ACC112 (cell line): Measurements from ENCODE around the gene RLF.
"Not testable (repeated sequence)": the region's sequence is repeated elsewhere in the genome, so short reads cannot be mapped to it uniquely, and the experiment has no call there.

Experiments
- H2AFZ ChIP-seq: fragments of 200-600 bp; sonication (generic); one replicate; pipeline ENCODE4 v1.6.0; 2017; ENCODE audit warnings: antibody characterized with exemption, low read length; ENCODE audit not compliant: unreplicated experiment
- H3K27ac ChIP-seq: fragments of 200-600 bp; sonication (generic); 2 replicates; pipeline ENCODE4 v1.5.1; 2014; ENCODE audit warnings: low read depth, mild to moderate bottlenecking, antibody characterized with exemption, low read length, moderate library complexity
- H3K27me3 ChIP-seq: fragments of 200-600 bp; sonication (generic); 2 replicates; pipeline ENCODE4 v1.6.1; 2014; ENCODE audit warnings: mild to moderate bottlenecking, antibody characterized with exemption, low read length, moderate library complexity, mixed read lengths; ENCODE audit not compliant: insufficient read depth
- H3K36me3 ChIP-seq: fragments of 200-600 bp; sonication (generic); 2 replicates; pipeline ENCODE4 v1.6.1; 2016; ENCODE audit warnings: mild to moderate bottlenecking, antibody characterized with exemption, low read length, moderate library complexity, mixed read lengths; ENCODE audit not compliant: insufficient read depth
- H3K4me1 ChIP-seq: fragments of 200-600 bp; sonication (generic); one replicate; pipeline ENCODE4 v1.6.1; 2016; ENCODE audit warnings: low read length, mixed read lengths; ENCODE audit not compliant: insufficient read depth, unreplicated experiment, control insufficient read depth
- H3K4me3 ChIP-seq: fragments of 200-600 bp; sonication (generic); 2 replicates; pipeline ENCODE4 v1.5.1; 2014; ENCODE audit warnings: mild to moderate bottlenecking, low read depth, low read length
- H3K79me2 ChIP-seq: fragments of 200-600 bp; sonication (generic); one replicate; pipeline ENCODE4 v1.6.0; 2016; ENCODE audit warnings: low read length; ENCODE audit not compliant: control insufficient read depth, unreplicated experiment, insufficient read depth

Gene RLF

GRCh38 chr1:40199126-40199525, 37.9 kb downstream of the RLF start:
- no peak overlapping the region for H2AFZ ChIP-seq
- no peak overlapping the region for H3K27ac ChIP-seq
- no peaks in the 10 kb centered on the region for H3K27me3 ChIP-seq
- H3K79me2 ChIP-seq, result peaks cover 8% of the 10 kb centered on the region
- no peak overlapping the region for H3K4me3 ChIP-seq
- no peaks in the 10 kb centered on the region for H3K4me1 ChIP-seq
- peaks cover 20% of the 10 kb centered on the region; the same call in 1 of the 2 replicates for H3K36me3 ChIP-seq

GRCh38 chr1:40204856-40205255, 43.7 kb downstream of the RLF start:
- no peak overlapping the region for H2AFZ ChIP-seq
- no peak overlapping the region for H3K27ac ChIP-seq
- H3K4me1 ChIP-seq, result no peaks in the 10 kb centered on the region
- H3K4me3 ChIP-seq, result no peak overlapping the region
- no peaks in the 10 kb centered on the region for H3K27me3 ChIP-seq
- H3K79me2 ChIP-seq, result peaks cover 15% of the 10 kb centered on the region
- peaks cover 29% of the 10 kb centered on the region for H3K36me3 ChIP-seq

- Histone ChIP-seq H3K27ac (no peak overlapping the region), H3K4me1 (no peaks in the 10 kb centered on the region), H3K4me3 (no peak overlapping the region), H3K36me3 (peaks cover 26% of the 10 kb centered on the region), H3K27me3 (no peaks in the 10 kb centered on the region), H2AFZ (no peak overlapping the region), H3K79me2 (peaks cover 8% of the 10 kb centered on the region)
Measured at GRCh38 chr1:40210511-40211204, 49.5 kb downstream of the RLF start.

- H3K27ac ChIP-seq, result no peak overlapping the region
- peaks cover 8% of the 10 kb centered on the region for H3K36me3 ChIP-seq
- H3K4me1 ChIP-seq, result no peaks in the 10 kb centered on the region
Measured at GRCh38 chr1:40218333-40218732, 57.1 kb downstream of the RLF start.

GRCh38 chr1:40221471-40221905, 60.3 kb downstream of the RLF start:
- H3K79me2 ChIP-seq, H3K4me3 ChIP-seq, H2AFZ ChIP-seq, H3K27ac ChIP-seq, H3K36me3 ChIP-seq, H3K27me3 ChIP-seq, H3K4me1 ChIP-seq: not testable (repeated sequence)

More at GRCh38 chr1:40218333-40218732, 57.1 kb downstream of the RLF start:
- Histone ChIP-seq H2AFZ (no peak overlapping the region), H3K79me2 (no peaks in the 10 kb centered on the region), H3K27me3 (no peaks in the 10 kb centered on the region), H3K4me3 (no peak overlapping the region)

- H3K27ac ChIP-seq, result no peak overlapping the region
- H3K36me3 ChIP-seq, result peaks cover 4% of the 10 kb centered on the region; the same call in 1 of the 2 replicates
- no peaks in the 10 kb centered on the region for H3K4me1 ChIP-seq
- no peaks in the 10 kb centered on the region for H3K27me3 ChIP-seq
- H3K79me2 ChIP-seq, result peaks cover 2% of the 10 kb centered on the region
- no peak overlapping the region for H2AFZ ChIP-seq
- H3K4me3 ChIP-seq, result no peak overlapping the region
Measured at GRCh38 chr1:40221977-40222772, 61.0 kb downstream of the RLF start.

GRCh38 chr1:40224040-40224439, 62.9 kb downstream of the RLF start:
- Histone ChIP-seq H3K36me3 (peaks cover 8% of the 10 kb centered on the region; the same call in 1 of the 2 replicates), H3K79me2 (peaks cover 2% of the 10 kb centered on the region), H3K4me3 (no peak overlapping the region), H3K27me3 (no peaks in the 10 kb centered on the region), H3K4me1 (no peaks in the 10 kb centered on the region), H3K27ac (no peak overlapping the region), H2AFZ (no peak overlapping the region)

GRCh38 chr1:40226192-40226591, 65.0 kb downstream of the RLF start:
- H3K79me2 ChIP-seq, result peaks cover 2% of the 10 kb centered on the region
- H3K27me3 ChIP-seq, result no peaks in the 10 kb centered on the region
- no peak overlapping the region for H3K4me3 ChIP-seq
- no peaks in the 10 kb centered on the region for H3K4me1 ChIP-seq
- H3K27ac ChIP-seq, result no peak overlapping the region
- no peak overlapping the region for H2AFZ ChIP-seq
- H3K36me3 ChIP-seq, result peaks cover 11% of the 10 kb centered on the region; the same call in 1 of the 2 replicates

- no peak overlapping the region for H2AFZ ChIP-seq
- H3K4me1 ChIP-seq, result no peaks in the 10 kb centered on the region
- peaks cover 51% of the 10 kb centered on the region for H3K36me3 ChIP-seq
- no peak overlapping the region for H3K27ac ChIP-seq
- H3K79me2 ChIP-seq, result no peaks in the 10 kb centered on the region
- no peak overlapping the region for H3K4me3 ChIP-seq
- no peaks in the 10 kb centered on the region for H3K27me3 ChIP-seq
Measured at GRCh38 chr1:40232444-40232843, 71.3 kb downstream of the RLF start.

- Histone ChIP-seq H3K79me2 (no peaks in the 10 kb centered on the region), H2AFZ (no peak overlapping the region), H3K27me3 (no peaks in the 10 kb centered on the region), H3K36me3 (peaks cover 40% of the 10 kb centered on the region), H3K4me3 (no peak overlapping the region), H3K4me1 (peaks cover 45% of the 10 kb centered on the region), H3K27ac (peak overlapping the region; percentile 16; the same call in 1 of the 2 replicates)
Measured at GRCh38 chr1:40239626-40240025, 78.4 kb downstream of the RLF start.

GRCh38 chr1:40240390-40240789, 79.2 kb downstream of the RLF start:
- no peak overlapping the region for H2AFZ ChIP-seq
- no peaks in the 10 kb centered on the region for H3K79me2 ChIP-seq
- H3K27me3 ChIP-seq, result no peaks in the 10 kb centered on the region
- no peak overlapping the region for H3K4me3 ChIP-seq
- H3K27ac ChIP-seq, result peak overlapping the region; percentile 16
- peaks cover 36% of the 10 kb centered on the region for H3K36me3 ChIP-seq
- peaks cover 53% of the 10 kb centered on the region for H3K4me1 ChIP-seq
